Aorta (tissue), 5 donors: ENCODE results near the gene STIP1. TPM values are rescaled to one million over a fixed set of nuclear protein-coding genes. Genes with fewer than 3 reads are reported as not detected.

ENCODE experiments used
- ATAC-seq: fragments of 200-7000 bp; cut with Tn5 transposase; one replicate; pipeline ENCODE4 v1.9.1; 2022; ENCODE audit warnings: moderate library complexity; ENCODE audit not compliant: low FRiP score
- DNase-seq, 2 donors: peaks; one replicate each; pipeline ENCODE4 v3.0.0-alpha.2; 2020
- H3K27ac ChIP-seq, 2 donors: one replicate each; pipeline ENCODE4 v1.5.1; 2013; ENCODE audit warnings: low read length in 2 of 2, mild to moderate bottlenecking in 2 of 2, moderate library complexity in 2 of 2, control low read depth in 1 of 2, inconsistent platforms in 1 of 2, low read depth in 1 of 2
- H3K27me3 ChIP-seq, 2 donors: one replicate each; pipeline ENCODE4 v1.6.1; 2013; ENCODE audit warnings: control low read depth in 1 of 2, low read length in 1 of 2, mild to moderate bottlenecking in 1 of 2, moderate library complexity in 1 of 2; ENCODE audit not compliant: insufficient read depth in 2 of 2, control insufficient read depth in 1 of 2
- H3K36me3 ChIP-seq, 2 donors: one replicate each; pipeline ENCODE4 v1.6.1; 2013; ENCODE audit warnings: control low read depth in 1 of 2, low read length in 1 of 2, mild to moderate bottlenecking in 1 of 2; ENCODE audit not compliant: insufficient read depth in 2 of 2, control insufficient read depth in 1 of 2
- H3K4me1 ChIP-seq, 2 donors: one replicate each; pipeline ENCODE4 v1.6.1; 2013; ENCODE audit warnings: low read length in 2 of 2, control low read depth in 1 of 2, mild to moderate bottlenecking in 1 of 2, moderate library complexity in 1 of 2; ENCODE audit not compliant: insufficient read depth in 2 of 2, control insufficient read depth in 1 of 2
- H3K4me3 ChIP-seq, 2 donors: one replicate each; pipeline ENCODE4 v1.5.1; 2013; ENCODE audit warnings: low read length in 2 of 2, control low read depth in 1 of 2, mild to moderate bottlenecking in 1 of 2
- H3K9me3 ChIP-seq: one replicate; pipeline ENCODE4 v1.6.1; 2013; ENCODE audit warnings: mild to moderate bottlenecking, low read length; ENCODE audit not compliant: control insufficient read depth
- WGBS, 2 donors: extraction: QIAGEN DNeasy Blood & Tissue Kit; methylation state at CpG; one replicate each; pipeline ENCODE4 v1.1.7; 2013; 5-methylcytosine and 5-hydroxymethylcytosine counted together
- intact Hi-C, 2 donors: fragments of 100-400 bp; cut with DNase I; formaldehyde crosslinking; loops; one replicate each; pipeline versions ENCODE4 v1.14.2 to v1.15.0; 2022
- polyA plus RNA-seq, 2 donors: library from polyadenylated mRNA; stranded (reverse); fragments of 200-250 nt; gene quantifications; one replicate each; pipeline ENCODE4 v1.2.3, GENCODE V29; 2013
- total RNA-seq, 2 donors: library from RNA; stranded (reverse); fragmentation: NEBNext Ultra II Directional; extraction: Animal tissue kit (Norgen Biotek cat#: 25700); gene quantifications; one replicate each; pipeline ENCODE4 v1.2.1, GENCODE V29; 2021
- donor health status: healthy with polysubstance abuse.
- donor health status: Bipolar disorder and iron deficiency.
- donor health status: DM: no; HTN: no; CAD: no.
- donor health status: DM: no; HTN: no; CAD: no.
- donor health status: DM: yes; HTN: yes; CAD: no.

Gene STIP1
- total and polyA plus RNA-seq, 4 donors = 31.0 to 111 (median 54.2) TPM

GRCh38 chr11:64234647-64235379, 48.8 kb downstream of the STIP1 start:
- ATAC-seq (peak; percentile 30), DNase-seq (peak; percentile 80 to 85)
- intact Hi-C loops = no loop called here
- Histone ChIP-seq H3K36me3 (peaks cover 0 to 2% of the 10 kb centered on the region in 2 donors), H3K27me3 (no peaks in the 10 kb centered on the region), H3K9me3 (no peaks in the 10 kb centered on the region), H3K4me1 (no peaks in the 10 kb centered on the region), H3K27ac (peak overlapping the region in 1 of 2 donors; percentile 44), H3K4me3 (peak overlapping the region; percentile 77 to 94)
- WGBS, 2 donors = 1% methylated on average over 33 to 80 of the region's 80 CpGs

DNA sequence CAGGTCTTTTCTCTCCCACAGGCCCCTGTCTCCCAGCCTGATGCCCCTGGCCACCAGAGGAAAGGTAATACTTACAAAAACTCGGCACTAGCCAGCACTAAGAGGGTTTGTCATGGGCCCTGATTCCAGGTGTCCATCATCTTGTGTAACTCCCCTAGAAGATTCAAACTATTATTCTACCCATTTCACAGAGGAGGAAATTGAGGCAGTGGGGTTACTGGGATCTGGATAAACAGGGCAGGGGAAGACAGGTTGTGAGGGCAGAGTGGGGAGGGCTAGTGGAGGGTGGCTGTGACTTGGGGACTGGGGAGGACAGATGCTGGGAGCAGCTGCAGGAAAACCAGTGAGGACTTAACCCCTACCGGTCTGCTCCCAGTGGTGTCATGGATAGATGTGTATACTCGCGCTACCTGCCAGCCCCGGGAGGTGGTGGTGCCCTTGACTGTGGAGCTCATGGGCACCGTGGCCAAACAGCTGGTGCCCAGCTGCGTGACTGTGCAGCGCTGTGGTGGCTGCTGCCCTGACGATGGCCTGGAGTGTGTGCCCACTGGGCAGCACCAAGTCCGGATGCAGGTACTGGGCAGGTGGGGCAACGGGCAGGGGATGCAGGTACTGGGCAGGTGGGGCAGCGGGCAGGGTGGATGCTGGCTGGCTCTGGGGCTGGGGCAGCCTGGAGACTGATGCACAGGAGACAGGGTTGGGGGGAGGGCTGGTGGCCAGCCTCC, 49.6 kb downstream of the STIP1 start:
- ATAC-seq (no peak), DNase-seq (peak; percentile 50 to 77)
- Histone ChIP-seq H3K9me3 (no peaks in the 10 kb centered on the region), H3K4me1 (no peaks in the 10 kb centered on the region), H3K36me3 (peaks cover 0 to 2% of the 10 kb centered on the region in 2 donors), H3K27ac (peak overlapping the region in 1 of 2 donors; percentile 44), H3K4me3 (peak overlapping the region; percentile 77 to 94), H3K27me3 (no peaks in the 10 kb centered on the region)
- 79 to 81% methylated on average over 12 of the region's 12 CpGs for WGBS, 2 donors
- intact Hi-C loops = no loop called here

GRCh38 chr11:64237484-64237951, 51.5 kb downstream of the STIP1 start:
- Histone ChIP-seq H3K36me3 (peaks cover 0 to 2% of the 10 kb centered on the region in 2 donors), H3K9me3 (no peaks in the 10 kb centered on the region), H3K4me1 (no peaks in the 10 kb centered on the region), H3K27me3 (no peaks in the 10 kb centered on the region), H3K4me3 (no peak overlapping the region), H3K27ac (no peak overlapping the region)
- WGBS, 2 donors = 71 to 74% methylated on average over 12 of the region's 12 CpGs
- ATAC-seq = no peak
- peak; percentile 51 to 68 for DNase-seq
- intact Hi-C loops = no loop called here

- Histone ChIP-seq H3K9me3 (no peaks in the 10 kb centered on the region), H3K36me3 (peaks cover 0 to 2% of the 10 kb centered on the region in 2 donors), H3K27me3 (no peaks in the 10 kb centered on the region), H3K4me1 (no peaks in the 10 kb centered on the region), H3K4me3 (no peak overlapping the region), H3K27ac (no peak overlapping the region)
- ATAC-seq (no peak), DNase-seq (no peak)
- intact Hi-C loops = no loop called here
- 87 to 90% methylated on average over 9 of the region's 9 CpGs for WGBS, 2 donors
Observed at GRCh38 chr11:64238076-64238475, 52.1 kb downstream of the STIP1 start.

DNA sequence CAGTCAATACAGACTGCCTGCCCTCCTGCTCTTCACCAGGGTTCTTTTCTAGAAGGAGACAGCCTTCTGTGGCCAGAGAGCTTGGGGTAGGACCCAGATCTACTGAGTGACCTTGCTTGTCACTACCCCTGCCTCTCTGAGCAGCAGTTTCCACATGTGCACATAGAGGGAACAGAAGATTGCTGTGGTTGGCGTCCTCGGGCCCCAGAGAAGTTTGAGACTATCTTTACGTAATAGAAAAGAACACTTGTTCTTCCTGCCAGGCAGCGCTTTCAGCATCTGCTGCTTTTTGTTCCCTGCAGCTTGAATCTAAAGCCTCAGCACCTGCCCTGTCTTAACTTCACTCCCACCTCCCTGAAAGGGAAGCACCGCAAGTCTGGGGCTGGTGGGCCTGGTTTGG, 53.0 kb downstream of the STIP1 start:
- Histone ChIP-seq H3K27me3 (no peaks in the 10 kb centered on the region), H3K4me1 (no peaks in the 10 kb centered on the region), H3K4me3 (no peak overlapping the region), H3K9me3 (no peaks in the 10 kb centered on the region), H3K36me3 (peaks cover 0 to 2% of the 10 kb centered on the region in 2 donors), H3K27ac (no peak overlapping the region)
- peak in 1 of 2 donors; percentile 49 for DNase-seq
- 79 to 84% methylated on average over 5 of the region's 5 CpGs for WGBS, 2 donors
- no peak for ATAC-seq
- intact Hi-C loops = no loop called here

GRCh38 chr11:64239662-64240434, 53.9 kb downstream of the STIP1 start:
- 89% methylated on average over 11 of the region's 11 CpGs for WGBS, 2 donors
- Histone ChIP-seq H3K9me3 (no peaks in the 10 kb centered on the region), H3K4me1 (no peaks in the 10 kb centered on the region), H3K27ac (peak overlapping the region; percentile 76 to 94), H3K36me3 (peaks cover 0 to 2% of the 10 kb centered on the region in 2 donors), H3K27me3 (no peaks in the 10 kb centered on the region), H3K4me3 (no peak overlapping the region)
- intact Hi-C loops = no loop called here
- ATAC-seq = no peak
- DNase-seq = no peak

GRCh38 chr11:64240435-64241240, 54.7 kb downstream of the STIP1 start, which contains the start of gene FKBP2:
TSS of gene FKBP2 (plus strand) at chr11:64241095. CDS start at chr11:64242388, 1,293 bp downstream.
- intact Hi-C loops = loop anchor here in 1 of 2 donors (1.0 kb wide), 1 partner anchor 30 kb away; no protein-coding TSS in a partner anchor
- Histone ChIP-seq H3K9me3 (no peaks in the 10 kb centered on the region), H3K4me3 (peak within 1 kb of the TSS; percentile 74 to 84), H3K36me3 (peaks cover 0 to 2% of the 10 kb centered on the region in 2 donors), H3K4me1 (no peaks in the 10 kb centered on the region), H3K27ac (peak within 1 kb of the TSS; percentile 76 to 94), H3K27me3 (no peaks in the 10 kb centered on the region)
- ATAC-seq = peak; percentile 92
- peak; percentile 98 to 99 for DNase-seq
- 2% methylated on average over 57 to 58 of the region's 58 CpGs for WGBS, 2 donors

GRCh38 chr11:64241241-64241490, 55.2 kb downstream of the STIP1 start:
- H3K27me3 ChIP-seq = no peaks in the 10 kb centered on the region
- WGBS, 2 donors = 0 to 1% methylated on average over 17 to 24 of the region's 24 CpGs
- peak overlapping the region in 1 of 2 donors; percentile 74 for H3K27ac ChIP-seq
- peak; percentile 96 for ATAC-seq
- H3K36me3 ChIP-seq = peaks cover 0 to 2% of the 10 kb centered on the region in 2 donors
- peak; percentile 100 for DNase-seq
- no peaks in the 10 kb centered on the region for H3K9me3 ChIP-seq
- no peaks in the 10 kb centered on the region for H3K4me1 ChIP-seq
- H3K4me3 ChIP-seq = peak overlapping the region; percentile 30 to 33
- intact Hi-C loops = loop anchor here in 1 of 2 donors (1.0 kb wide), 1 partner anchor 29 kb away; no protein-coding TSS in a partner anchor
